Erythroblast (primary cell): Measurements from ENCODE around the gene ADCY5.

Source experiments
- GATA1 ChIP-seq: IDR thresholded peaks from 2 replicates; pipeline ENCODE4 v1.6.1; 2011; ENCODE audit warnings: low read depth, mild to moderate bottlenecking, control low read depth, low read length, moderate library complexity
- POLR2A ChIP-seq: IDR thresholded peaks from 2 replicates; pipeline ENCODE4 v1.6.1; 2011; ENCODE audit warnings: mild to moderate bottlenecking, low read length

DNA sequence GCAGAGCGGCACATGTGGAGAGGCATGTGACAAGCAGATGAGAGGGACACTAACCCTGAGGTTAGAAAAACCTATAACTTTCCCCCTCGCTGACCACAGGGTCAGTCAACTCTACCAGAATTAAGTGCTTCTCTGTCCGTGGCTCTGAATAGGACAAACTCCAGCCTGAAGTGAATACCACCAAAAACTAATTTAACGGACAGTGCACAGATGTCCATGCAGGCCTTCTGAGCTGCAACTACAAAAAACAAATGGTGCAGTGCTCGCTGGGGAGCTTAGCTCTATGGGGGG, 59.3 kb downstream of the ADCY5 start:
- TF ChIP-seq POLR2A (no peak), GATA1 (no peak)
